GM15510 (cell line): ENCODE data around the gene GPR27.

Source experiments
- POLR2A ChIP-seq: IDR thresholded peaks from 3 replicates; pipeline ENCODE4 v1.6.1; 2011; ENCODE audit warnings: borderline replicate concordance; ENCODE audit not compliant: insufficient read length; ENCODE audit errors: extremely low read depth

Gene GPR27

DNA sequence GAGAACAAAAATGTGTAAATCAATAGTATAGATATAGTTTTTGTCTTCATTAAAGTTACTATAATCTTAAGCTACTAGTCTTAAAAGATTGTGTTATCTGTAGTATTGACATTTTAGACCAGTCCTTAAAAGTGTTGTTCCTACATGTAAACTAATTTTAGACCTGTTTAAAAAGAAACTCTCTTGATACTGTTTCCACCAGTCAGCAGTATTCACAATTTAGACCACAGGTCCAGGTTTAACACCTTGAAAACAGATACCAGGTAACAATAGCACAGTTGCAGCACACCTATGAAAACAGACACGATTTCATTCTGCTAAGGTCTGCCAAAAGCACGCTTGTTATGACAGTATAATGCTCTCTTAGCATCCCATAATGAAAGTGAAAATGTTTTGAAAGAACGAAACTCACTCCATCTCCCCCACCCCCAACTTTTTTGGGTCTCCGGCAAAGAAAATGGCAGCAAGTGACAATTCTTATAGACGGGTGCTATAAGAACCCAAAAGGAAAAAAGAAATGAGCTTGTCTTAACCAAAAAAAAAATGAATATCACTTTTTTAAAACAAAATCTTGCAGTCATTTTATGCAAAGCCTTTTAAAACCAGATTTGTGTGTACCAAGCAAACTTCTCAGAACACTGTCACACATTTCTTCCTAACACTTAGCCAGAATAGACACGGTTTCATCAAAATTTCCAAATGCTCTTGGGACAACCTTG is 30.0 kb upstream of the GPR27 start:
- TF ChIP-seq POLR2A, result no peak

- TF ChIP-seq POLR2A, result no peak
Measured at GRCh38 chr3:71724171-71724453, 29.5 kb upstream of the GPR27 start.

DNA sequence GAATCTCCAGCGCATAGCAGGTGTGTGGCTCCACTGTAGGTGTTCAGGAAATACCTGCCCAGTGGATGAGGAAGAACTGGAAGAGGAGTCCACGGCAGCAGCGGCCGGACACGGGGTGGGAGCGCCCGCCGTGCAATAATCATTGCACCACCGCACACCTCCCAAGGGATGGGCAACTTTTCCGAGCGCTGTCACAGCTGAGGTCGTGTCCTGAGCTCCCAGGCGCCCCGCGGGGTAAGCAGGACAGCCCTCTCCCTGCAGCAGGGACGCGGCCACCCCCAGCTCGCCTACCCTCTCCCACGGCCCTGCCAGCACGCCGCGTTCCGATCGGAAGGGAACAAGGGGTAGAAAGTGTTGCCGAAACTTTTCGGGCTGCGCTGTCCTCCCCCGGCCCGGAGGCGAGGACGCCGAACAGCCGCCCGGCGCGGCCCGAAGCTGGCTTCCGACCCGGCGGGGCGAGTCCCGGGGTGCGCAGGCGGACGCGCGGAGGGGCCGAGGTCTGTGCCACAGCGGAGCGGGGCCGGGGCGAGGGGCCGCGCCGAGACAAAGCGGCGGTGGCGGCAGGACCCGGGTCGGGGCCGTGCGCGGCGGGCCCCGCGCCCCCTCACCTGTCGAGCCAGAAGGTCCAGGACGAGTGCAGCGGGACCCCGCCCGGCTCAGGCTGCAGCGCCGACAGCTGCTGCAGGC is 28.9 kb upstream of the GPR27 start:
- no peak for TF ChIP-seq POLR2A

DNA sequence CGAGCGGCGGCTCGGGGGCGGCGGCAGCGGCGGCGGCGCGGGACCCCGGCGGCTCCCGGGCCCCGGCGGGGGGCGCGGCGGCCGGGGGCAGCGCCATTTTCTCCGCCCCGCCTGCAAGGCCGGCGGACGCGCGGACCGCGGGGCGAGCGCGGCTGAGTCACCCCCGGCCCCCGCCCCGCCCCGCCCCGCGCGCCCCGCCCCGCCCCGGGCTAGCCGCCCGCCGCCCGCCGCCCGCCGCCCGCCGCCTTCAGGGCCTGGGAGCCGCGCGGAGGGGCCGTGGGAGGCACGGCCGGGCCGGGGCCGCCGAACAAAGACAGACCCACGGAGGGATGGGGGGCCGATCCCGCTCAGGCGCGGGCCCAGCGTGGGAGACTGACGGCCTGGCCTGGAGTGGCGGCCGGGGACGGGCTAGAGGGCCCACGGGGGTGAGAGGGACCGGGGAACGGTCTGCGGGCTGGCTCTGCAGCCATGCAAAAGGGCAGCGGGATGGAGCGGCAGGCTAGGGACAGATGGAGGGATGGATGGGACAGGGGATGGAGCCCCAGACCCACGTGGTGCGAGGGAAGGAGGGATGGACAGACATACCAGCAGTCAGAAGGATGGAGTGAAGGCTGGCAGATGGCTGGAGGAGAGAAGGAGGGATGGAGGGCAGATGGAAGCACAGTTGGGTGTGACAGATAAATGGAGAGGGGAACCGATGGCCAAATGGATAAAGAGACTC is 28.2 kb upstream of the GPR27 start, which contains the start of gene EIF4E3:
Gene EIF4E3, minus strand, starts transcription at position 132 of the 721 bp plus-strand sequence. Its CDS starts 35 bp downstream, at position 97.
- no peak for TF ChIP-seq POLR2A

- TF ChIP-seq POLR2A, result no peak
Measured at GRCh38 chr3:71726146-71726545, 27.5 kb upstream of the GPR27 start.

GRCh38 chr3:71728632-71729342 is 24.9 kb upstream of the GPR27 start:
- TF ChIP-seq POLR2A, result no peak

DNA sequence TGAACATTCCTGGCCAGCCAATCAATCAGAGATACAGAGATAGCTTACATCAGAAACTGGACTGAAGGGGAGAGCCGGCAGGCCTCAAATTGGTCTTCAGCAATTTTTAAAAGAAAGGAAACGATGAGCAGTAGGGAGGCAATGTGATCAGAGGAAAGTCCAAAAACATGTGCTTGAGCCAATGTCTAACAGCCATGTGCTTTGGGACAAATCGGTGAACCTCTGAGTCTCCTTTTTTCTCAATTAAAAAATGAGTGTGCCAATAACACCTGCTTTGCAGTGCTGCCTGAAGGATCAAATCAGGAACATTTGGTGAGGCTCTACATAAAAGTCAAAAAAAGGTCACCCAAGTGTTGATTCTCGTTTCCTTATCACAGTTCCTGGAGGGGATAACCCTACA is 21.0 kb upstream of the GPR27 start:
- no peak for TF ChIP-seq POLR2A

DNA sequence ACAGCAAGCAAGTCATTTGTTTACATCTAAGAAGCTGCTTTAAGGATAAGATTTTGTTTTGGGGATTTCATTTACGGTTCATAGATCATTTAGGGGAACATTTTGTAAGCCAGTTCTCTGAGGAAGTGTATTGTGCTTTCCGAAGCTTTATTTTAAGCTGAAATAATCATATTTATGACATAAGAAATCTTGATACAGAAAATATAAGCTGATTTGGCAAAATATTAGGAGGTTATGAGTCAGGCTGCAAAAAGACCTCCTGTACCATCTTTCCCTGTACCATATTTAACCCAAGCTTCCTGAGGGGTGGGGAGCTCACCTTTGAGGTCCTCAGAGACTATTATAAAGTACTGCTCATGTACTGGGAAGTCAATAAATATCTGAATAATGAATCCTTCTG is 20.3 kb upstream of the GPR27 start:
- no peak for TF ChIP-seq POLR2A

DNA sequence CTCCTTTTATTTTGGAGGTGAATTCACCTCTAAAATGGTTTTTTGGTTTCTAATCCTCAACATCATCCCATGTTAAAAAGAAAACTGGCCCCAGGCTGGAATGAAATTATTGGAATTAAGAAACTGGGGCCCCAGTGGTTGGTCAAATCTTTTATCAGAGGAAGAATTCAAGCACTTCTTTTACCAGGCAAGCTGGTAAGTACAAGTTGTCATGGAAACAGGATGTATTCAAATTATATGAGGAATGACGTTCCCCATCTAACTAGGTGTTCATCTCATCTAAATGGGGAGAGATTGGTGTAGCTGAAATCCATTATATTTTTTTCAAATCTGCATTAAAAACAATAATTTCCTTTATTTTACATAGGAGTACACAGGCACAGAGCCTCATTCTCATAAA is 18.8 kb upstream of the GPR27 start:
- TF ChIP-seq POLR2A, result no peak

DNA sequence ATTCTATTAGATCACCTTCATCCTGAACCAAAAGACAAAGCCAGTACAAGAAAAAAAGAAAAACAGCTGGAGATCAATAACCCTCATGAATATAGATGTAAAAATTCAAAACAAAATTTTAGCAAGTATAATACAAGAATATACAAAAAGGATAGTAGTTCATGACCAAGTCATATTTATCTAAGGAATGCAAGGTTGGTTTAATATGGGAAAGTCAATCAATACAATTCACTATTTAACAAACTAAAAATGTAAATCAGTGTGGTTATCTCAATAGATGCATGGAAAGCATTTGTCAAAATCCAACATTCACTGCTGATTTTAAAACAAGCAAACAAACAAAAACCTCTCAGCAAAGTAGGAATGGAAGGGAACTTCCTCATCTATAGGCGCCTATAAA is 11.0 kb upstream of the GPR27 start:
- no peak for TF ChIP-seq POLR2A

DNA sequence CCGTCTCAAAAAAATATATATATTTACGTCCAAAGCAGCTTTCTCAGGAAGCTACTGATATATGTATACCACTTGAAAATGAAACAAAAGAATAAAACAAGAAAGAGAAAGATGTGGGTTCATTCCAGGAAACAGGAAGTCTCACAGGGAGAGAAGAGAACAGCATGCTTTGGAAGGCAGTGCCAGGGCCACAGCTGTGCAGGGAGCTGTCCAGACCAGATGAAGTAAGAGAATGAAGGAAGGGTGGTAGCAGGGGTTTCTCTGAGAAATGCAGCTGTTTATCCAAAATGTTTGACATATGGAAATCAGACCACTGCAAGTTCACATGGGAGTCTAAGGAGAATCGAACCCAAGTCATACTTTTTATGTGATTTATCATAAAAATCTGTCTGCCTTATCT is 8.9 kb upstream of the GPR27 start:
- no peak for TF ChIP-seq POLR2A

GRCh38 chr3:71751602-71752001 is 2.1 kb upstream of the GPR27 start:
- TF ChIP-seq POLR2A, result no peak

GRCh38 chr3:71752831-71753700 is 589 bp upstream of the GPR27 start:
- TF ChIP-seq POLR2A, result no peak

DNA sequence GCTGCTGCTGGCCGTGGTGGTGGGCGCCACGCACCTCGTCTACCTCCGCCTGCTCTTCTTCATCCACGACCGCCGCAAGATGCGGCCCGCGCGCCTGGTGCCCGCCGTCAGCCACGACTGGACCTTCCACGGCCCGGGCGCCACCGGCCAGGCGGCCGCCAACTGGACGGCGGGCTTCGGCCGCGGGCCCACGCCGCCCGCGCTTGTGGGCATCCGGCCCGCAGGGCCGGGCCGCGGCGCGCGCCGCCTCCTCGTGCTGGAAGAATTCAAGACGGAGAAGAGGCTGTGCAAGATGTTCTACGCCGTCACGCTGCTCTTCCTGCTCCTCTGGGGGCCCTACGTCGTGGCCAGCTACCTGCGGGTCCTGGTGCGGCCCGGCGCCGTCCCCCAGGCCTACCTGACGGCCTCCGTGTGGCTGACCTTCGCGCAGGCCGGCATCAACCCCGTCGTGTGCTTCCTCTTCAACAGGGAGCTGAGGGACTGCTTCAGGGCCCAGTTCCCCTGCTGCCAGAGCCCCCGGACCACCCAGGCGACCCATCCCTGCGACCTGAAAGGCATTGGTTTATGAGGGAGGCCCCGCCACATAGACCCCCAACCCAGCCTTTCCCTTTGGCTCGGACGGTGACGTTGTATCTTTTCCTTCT is 1.1 kb downstream of the GPR27 start:
- TF ChIP-seq POLR2A, result no peak
